Kidney (tissue), 22 donors: ENCODE measurements around the gene AKAP8. TPM values are rescaled to one million over a fixed set of nuclear protein-coding genes. Genes with fewer than 3 reads are reported as not detected.

Experiments
- DNase-seq, 5 donors: peaks; one replicate each; pipeline ENCODE4 v3.0.0-alpha.2; 2013 to 2020
- FAIRE-seq: peaks from 2 replicates; lab custom pipeline; 2012; peaks lifted over from hg19 to GRCh38; lab: Jason Lieb, UNC
- H3K27ac ChIP-seq, 2 donors: one replicate each; pipeline ENCODE4 v1.7.0; 2013; ENCODE audit warnings: low read depth in 2 of 2, low read length in 2 of 2, inconsistent platforms in 1 of 2
- H3K27me3 ChIP-seq: one replicate; pipeline ENCODE4 v1.7.1; 2013; ENCODE audit warnings: low read length, inconsistent platforms; ENCODE audit not compliant: control insufficient read depth, insufficient read depth
- H3K36me3 ChIP-seq, 3 donors: one replicate each; pipeline versions ENCODE4 v1.7.0 to v1.7.1; 2013; ENCODE audit warnings: low read length in 3 of 3, control low read depth in 1 of 3, inconsistent platforms in 1 of 3; ENCODE audit not compliant: insufficient read depth in 3 of 3, control insufficient read depth in 2 of 3
- H3K4me1 ChIP-seq, 3 donors: one replicate each; pipeline versions ENCODE4 v1.7.0 to v1.7.1; 2013; ENCODE audit warnings: low read length in 3 of 3, inconsistent platforms in 1 of 3, low read depth in 1 of 3; ENCODE audit not compliant: control insufficient read depth in 2 of 3, insufficient read depth in 2 of 3
- H3K4me3 ChIP-seq, 3 donors: one replicate each; pipeline versions ENCODE4 v1.7.0 to v1.8.1; 2013; ENCODE audit warnings: low read length in 3 of 3, control low read depth in 1 of 3, inconsistent platforms in 1 of 3
- H3K9ac ChIP-seq, 3 donors: one replicate each; pipeline versions ENCODE4 v1.7.0 to v1.7.1; 2013; ENCODE audit warnings: low read length in 3 of 3, control low read depth in 1 of 3, inconsistent platforms in 1 of 3
- H3K9me3 ChIP-seq, 3 donors: one replicate each; pipeline versions ENCODE4 v1.7.0 to v1.7.1; 2013; ENCODE audit warnings: low read length in 3 of 3, control low read depth in 1 of 3, inconsistent platforms in 1 of 3; ENCODE audit not compliant: control insufficient read depth in 2 of 3, insufficient read depth in 1 of 3
- CTCF ChIP-seq: IDR thresholded peaks from 3 replicates; pipeline ENCODE4 v1.5.1; 2012; ENCODE audit warnings: mild to moderate bottlenecking, moderate library complexity, borderline replicate concordance; ENCODE audit not compliant: insufficient read depth; ENCODE audit errors: extremely low read depth
- intact Hi-C: fragments of 100-400 bp; cut with DNase I; formaldehyde crosslinking; loops from one replicate; pipeline ENCODE4 v1.11.1; 2022
- long read RNA-seq, 10 donors: library from polyadenylated mRNA in 1 of 10; unstranded in 1 of 10; transcript quantifications; one replicate each; pipeline ENCODE4 v2.0.0 and lab custom pipeline, GENCODE V29; 2021 to 2026
- polyA plus RNA-seq: library from polyadenylated mRNA; stranded (reverse); fragments of 350-450 nt; fragmentation: Illumina TruSeq; extraction: RNeasy Lipid Tissue Mini Kit (QIAGEN cat#74804); gene quantifications from one replicate; pipeline ENCODE4 v1.2.3, GENCODE V29; 2014; ENCODE audit warnings: low read depth, low replicate concordance; ENCODE audit not compliant: insufficient read depth
- total RNA-seq: library from RNA; stranded (reverse); fragmentation: NEBNext Ultra II Directional; extraction: Animal tissue kit (Norgen Biotek cat#: 25700); gene quantifications from one replicate; pipeline ENCODE4 v1.2.1, GENCODE V29; 2021
- donor health status: control.
- donor health status: control.
- donor health status: control.
- donor health status: control.
- donor health status: control.
- donor health status: DM: yes; HTN: yes; CAD: no.
- donor health status: Normal renal cell carcinoma (clear cell type).

AKAP8 gene
- total RNA-seq (60.2 TPM), polyA plus RNA-seq (11.5 TPM)
- long read RNA-seq, donor 1, partial matches to known transcripts: 0 of 1 reads
- long read RNA-seq, donor 1, other reads (novel, unspliced or antisense): 0 of 1 reads
- long read RNA-seq, donor 2, partial matches to known transcripts: 0 of 3 reads
- long read RNA-seq, donor 2, other reads (novel, unspliced or antisense): 0 of 3 reads
- long read RNA-seq, donor 3, partial matches to known transcripts: 0 of 1 reads
- long read RNA-seq, donor 3, other reads (novel, unspliced or antisense): 0 of 1 reads
- long read RNA-seq, donor 4, partial matches to known transcripts: 10 of 12 reads
- long read RNA-seq, donor 4, other reads (novel, unspliced or antisense): 0 of 12 reads
- long read RNA-seq, donor 5: 0 reads
- long read RNA-seq, donor 6: 0 reads
- long read RNA-seq, donor 7, transcript AKAP8-201 (14 exons, 3,670 nt): major isoform, 16 of 53 reads
- long read RNA-seq, donor 7, partial matches to known transcripts: 22 of 53 reads
- long read RNA-seq, donor 7, other reads (novel, unspliced or antisense): 15 of 53 reads
- long read RNA-seq, donor 8, partial matches to known transcripts: 0 of 1 reads
- long read RNA-seq, donor 8, other reads (novel, unspliced or antisense): 0 of 1 reads
- long read RNA-seq, donor 9, partial matches to known transcripts: 0 of 1 reads
- long read RNA-seq, donor 9, other reads (novel, unspliced or antisense): 0 of 1 reads
- long read RNA-seq, donor 10: 0 reads

GRCh38 chr19:15379083-15379998, at the start of gene AKAP8:
AKAP8 (minus strand) TSS chr19:15379787; CDS start chr19:15379731, 56 bp downstream.
- Histone ChIP-seq H3K36me3 (no peaks in the 10 kb centered on the region), H3K27ac (peak within 1 kb of the TSS; percentile 98), H3K27me3 (no peaks in the 10 kb centered on the region), H3K4me1 (peaks cover 0 to 35% (median 25%) of the 10 kb centered on the region in 3 donors), H3K9me3 (no peaks in the 10 kb centered on the region), H3K9ac (peak within 1 kb of the TSS; percentile 73 to 98 (median 96)), H3K4me3 (peak within 1 kb of the TSS; percentile 78 to 99 (median 99))
- FAIRE-seq: no peak
- intact Hi-C loops: no loop called here
- peak; percentile 99 to 100 (median 100) for DNase-seq
- TF ChIP-seq CTCF: no peak

- no peaks in the 10 kb centered on the region for H3K27me3 ChIP-seq
- FAIRE-seq (no peak), DNase-seq (no peak)
- no peak for TF ChIP-seq CTCF
- H3K9ac ChIP-seq: no peak overlapping the region
- H3K36me3 ChIP-seq: peaks cover 5 to 15% (median 11%) of the 10 kb centered on the region in 3 donors
- H3K9me3 ChIP-seq: no peaks in the 10 kb centered on the region
- H3K4me1 ChIP-seq: peaks cover 0 to 12% (median 5%) of the 10 kb centered on the region in 3 donors
- no peak overlapping the region for H3K27ac ChIP-seq
- intact Hi-C loops: no loop called here
- no peak overlapping the region for H3K4me3 ChIP-seq
Measured at GRCh38 chr19:15427991-15428471, 48.4 kb upstream of the AKAP8 start.

- H3K36me3 ChIP-seq: peaks cover 5 to 15% (median 11%) of the 10 kb centered on the region in 3 donors
- no peak overlapping the region for H3K27ac ChIP-seq
- DNase-seq: no peak
- intact Hi-C loops: no loop called here
- H3K27me3 ChIP-seq: no peaks in the 10 kb centered on the region
- H3K9me3 ChIP-seq: no peaks in the 10 kb centered on the region
- no peak for TF ChIP-seq CTCF
- no peak for FAIRE-seq
- H3K9ac ChIP-seq: no peak overlapping the region
- H3K4me3 ChIP-seq: no peak overlapping the region
- H3K4me1 ChIP-seq: peaks cover 0 to 12% (median 5%) of the 10 kb centered on the region in 3 donors
Measured at GRCh38 chr19:15427350-15427700, 47.7 kb upstream of the AKAP8 start.
